ENCODE measurements around the gene C3orf62. TPM values are rescaled to one million over a fixed set of nuclear protein-coding genes. Genes with fewer than 3 reads are reported as not detected.

Gene C3orf62
- total and polyA plus RNA-seq, 2 donors (not counting 1 experiment from before 2014, with no cell fraction given): 6.8 to 7.8 TPM

DNA sequence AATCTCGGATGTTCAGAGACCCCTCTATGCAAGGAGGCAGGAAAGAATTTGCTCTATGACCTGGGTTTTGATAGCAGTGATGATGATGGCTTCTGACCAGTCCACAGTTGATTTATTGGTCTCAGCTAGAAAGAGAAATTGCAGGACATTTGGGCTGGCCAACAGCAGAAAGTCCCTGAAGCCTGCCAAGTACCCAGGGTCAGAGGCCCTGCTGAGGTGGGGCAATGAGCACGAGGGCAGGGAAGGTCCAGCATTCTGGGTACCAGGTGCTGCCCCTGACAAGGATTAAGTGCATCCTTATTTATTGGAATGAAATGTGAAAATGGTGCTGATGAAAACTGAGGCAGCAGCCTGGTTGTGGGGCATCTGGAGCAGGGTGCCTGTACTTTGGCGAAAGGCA, 19.8 kb downstream of the C3orf62 start:
- Histone ChIP-seq H3K4me1 (ENCODE audit: control insufficient read depth in 2 of 2, insufficient read depth in 2 of 2, low read length in 2 of 2) (no peaks in the 10 kb centered on the region), H3K27ac (ENCODE audit: low read length in 2 of 2) (no peak overlapping the region), H3K4me3 (ENCODE audit: control extremely low read depth in 1 of 5, extremely low read depth in 1 of 5, insufficient read depth in 1 of 5, low read depth in 2 of 5, low read length in 4 of 5) (no peak overlapping the region), H3K36me3 (replicated peaks in 1 of 2; ENCODE audit: control extremely low read depth in 1 of 2, control insufficient read depth in 1 of 2, extremely low read depth in 1 of 2, insufficient read depth in 2 of 2, low read length in 1 of 2) (no peaks in the 10 kb centered on the region), H3K9ac (ENCODE audit: low read length) (no peak overlapping the region), H3K4me2 (replicated peaks; ENCODE audit: low read depth, low read length, poor library complexity, severe bottlenecking) (no peak overlapping the region), H2AFZ (ENCODE audit: insufficient read depth, low read depth, low read length, poor library complexity, severe bottlenecking) (no peak overlapping the region), H3K27me3 (replicated peaks in 1 of 4; ENCODE audit: control extremely low read depth in 1 of 4, control insufficient read depth in 3 of 4, insufficient read depth in 4 of 4, low read length in 3 of 4) (no peaks in the 10 kb centered on the region), H4K20me1 (ENCODE audit: control insufficient read depth, insufficient read depth, low read length, poor library complexity, severe bottlenecking) (no peaks in the 10 kb centered on the region), H3K9me3 (ENCODE audit: control extremely low read depth in 1 of 3, control insufficient read depth in 2 of 3, insufficient read depth in 1 of 3, low read length in 2 of 3) (no peaks in the 10 kb centered on the region), H3K79me2 (ENCODE audit: control insufficient read depth, insufficient read depth, low read length) (no peaks in the 10 kb centered on the region)
- CTCF ChIA-PET: no interaction called here
- DNase-seq (no peak), ATAC-seq (ENCODE audit: low read depth) (no peak)
- 64% methylated on average over 2 of the region's 3 CpGs for WGBS (ENCODE audit: insufficient coverage)
- TF ChIP-seq, protein P1, sequence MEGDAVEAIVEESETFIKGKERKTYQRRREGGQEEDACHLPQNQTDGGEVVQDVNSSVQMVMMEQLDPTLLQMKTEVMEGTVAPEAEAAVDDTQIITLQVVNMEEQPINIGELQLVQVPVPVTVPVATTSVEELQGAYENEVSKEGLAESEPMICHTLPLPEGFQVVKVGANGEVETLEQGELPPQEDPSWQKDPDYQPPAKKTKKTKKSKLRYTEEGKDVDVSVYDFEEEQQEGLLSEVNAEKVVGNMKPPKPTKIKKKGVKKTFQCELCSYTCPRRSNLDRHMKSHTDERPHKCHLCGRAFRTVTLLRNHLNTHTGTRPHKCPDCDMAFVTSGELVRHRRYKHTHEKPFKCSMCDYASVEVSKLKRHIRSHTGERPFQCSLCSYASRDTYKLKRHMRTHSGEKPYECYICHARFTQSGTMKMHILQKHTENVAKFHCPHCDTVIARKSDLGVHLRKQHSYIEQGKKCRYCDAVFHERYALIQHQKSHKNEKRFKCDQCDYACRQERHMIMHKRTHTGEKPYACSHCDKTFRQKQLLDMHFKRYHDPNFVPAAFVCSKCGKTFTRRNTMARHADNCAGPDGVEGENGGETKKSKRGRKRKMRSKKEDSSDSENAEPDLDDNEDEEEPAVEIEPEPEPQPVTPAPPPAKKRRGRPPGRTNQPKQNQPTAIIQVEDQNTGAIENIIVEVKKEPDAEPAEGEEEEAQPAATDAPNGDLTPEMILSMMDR (IDR thresholded peaks at IDR 0.05): no peak
- no peak for TF ChIP-seq EZH2 (IDR thresholded peaks at IDR 0.05; ENCODE audit: borderline replicate concordance, insufficient read depth, low read depth, low read length, poor library complexity, severe bottlenecking)
- Mint-ChIP-seq H3K27ac (no peak overlapping the region), H3K27me3 (no peaks in the 10 kb centered on the region), H3K9me3 (ENCODE audit: insufficient read depth) (no peaks in the 10 kb centered on the region), H3K4me1 (no peaks in the 10 kb centered on the region), H3K4me3 (no peak overlapping the region)
- POLR2A ChIA-PET: no interaction called here
- intact Hi-C loops (cut with micrococcal nuclease): no loop called here

DNA sequence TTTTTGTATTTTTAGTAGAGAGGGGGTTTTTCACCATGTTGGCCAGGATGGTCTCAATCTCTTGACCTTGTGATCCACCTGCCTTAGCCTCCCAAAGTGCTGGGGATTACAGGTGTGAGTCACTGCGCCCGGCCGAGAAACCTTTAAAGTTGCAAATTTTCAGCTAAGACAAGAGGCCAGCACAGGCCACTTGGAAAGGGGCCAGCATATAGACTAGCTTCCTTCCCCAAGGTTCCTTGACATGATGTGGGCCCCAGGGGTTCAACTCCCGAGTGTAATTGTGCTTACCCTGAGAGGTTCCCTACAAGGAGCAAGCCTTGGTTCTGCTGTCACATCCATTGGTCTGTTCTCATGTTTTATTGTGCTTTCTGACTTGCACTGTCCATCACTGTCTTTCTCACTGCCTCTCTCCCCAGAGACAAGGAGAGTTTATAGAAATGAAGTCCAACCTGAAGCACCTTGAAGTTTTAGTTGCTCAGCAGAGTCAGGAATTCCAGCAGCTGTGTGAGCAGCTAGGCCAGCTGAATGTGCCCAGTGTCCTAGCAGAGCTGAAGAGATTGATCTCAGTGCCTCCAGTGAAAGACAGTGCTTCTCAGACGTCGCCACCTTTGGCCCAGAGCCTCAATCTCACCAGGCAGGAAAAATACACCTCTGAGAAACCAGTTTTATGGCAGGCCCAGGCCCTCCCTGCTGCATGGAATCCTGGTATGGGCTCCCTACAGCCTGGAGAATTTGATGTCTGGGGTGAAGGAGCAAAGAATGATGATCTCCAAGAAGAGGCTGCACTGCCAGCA, 21.1 kb downstream of the C3orf62 start:
- Histone ChIP-seq H3K4me3 (ENCODE audit: control extremely low read depth in 1 of 5, extremely low read depth in 1 of 5, insufficient read depth in 1 of 5, low read depth in 2 of 5, low read length in 4 of 5) (no peak overlapping the region), H3K27me3 (replicated peaks in 1 of 4; ENCODE audit: control extremely low read depth in 1 of 4, control insufficient read depth in 3 of 4, insufficient read depth in 4 of 4, low read length in 3 of 4) (no peaks in the 10 kb centered on the region), H3K27ac (ENCODE audit: low read length in 2 of 2) (no peak overlapping the region), H3K9me3 (ENCODE audit: control extremely low read depth in 1 of 3, control insufficient read depth in 2 of 3, insufficient read depth in 1 of 3, low read length in 2 of 3) (no peaks in the 10 kb centered on the region), H3K36me3 (replicated peaks in 1 of 2; ENCODE audit: control extremely low read depth in 1 of 2, control insufficient read depth in 1 of 2, extremely low read depth in 1 of 2, insufficient read depth in 2 of 2, low read length in 1 of 2) (no peaks in the 10 kb centered on the region), H4K20me1 (ENCODE audit: control insufficient read depth, insufficient read depth, low read length, poor library complexity, severe bottlenecking) (no peaks in the 10 kb centered on the region), H3K4me2 (replicated peaks; ENCODE audit: low read depth, low read length, poor library complexity, severe bottlenecking) (no peak overlapping the region), H3K4me1 (ENCODE audit: control insufficient read depth in 2 of 2, insufficient read depth in 2 of 2, low read length in 2 of 2) (no peaks in the 10 kb centered on the region), H2AFZ (ENCODE audit: insufficient read depth, low read depth, low read length, poor library complexity, severe bottlenecking) (no peak overlapping the region), H3K79me2 (ENCODE audit: control insufficient read depth, insufficient read depth, low read length) (no peaks in the 10 kb centered on the region), H3K9ac (ENCODE audit: low read length) (no peak overlapping the region)
- no peak overlapping the region for H3K27ac Mint-ChIP-seq
- no peaks in the 10 kb centered on the region for H3K4me1 Mint-ChIP-seq
- no peak for ATAC-seq (ENCODE audit: low read depth)
- H3K4me3 Mint-ChIP-seq: no peak overlapping the region
- ChIA-PET POLR2A (interaction anchor here (0.6 kb wide), 1 partner anchor 1675 kb away, joined by 4 read pairs; no protein-coding TSS in a partner anchor), CTCF (no interaction called here)
- no peak for DNase-seq
- intact Hi-C loops (cut with micrococcal nuclease): no loop called here
- TF ChIP-seq, protein P1 (IDR thresholded peaks at IDR 0.05): no peak
- no peak for TF ChIP-seq EZH2 (IDR thresholded peaks at IDR 0.05; ENCODE audit: borderline replicate concordance, insufficient read depth, low read depth, low read length, poor library complexity, severe bottlenecking)
- no peaks in the 10 kb centered on the region for H3K27me3 Mint-ChIP-seq
- 86% methylated on average over 4 of the region's 6 CpGs for WGBS (ENCODE audit: insufficient coverage)
- no peaks in the 10 kb centered on the region for H3K9me3 Mint-ChIP-seq (ENCODE audit: insufficient read depth)
